K562 (cell line): Measurements from ENCODE around the gene LBR. TPM values are rescaled to one million over a fixed set of nuclear protein-coding genes. Genes with fewer than 3 reads are reported as not detected.

Experiments used
- ATAC-seq: fragments of 200-7000 bp; cut with Tn5 transposase; 3 replicates; pipeline ENCODE4 v1.9.1; 2020; ENCODE audit warnings: moderate library complexity
- BruUV-seq: library from RNA; stranded (reverse); fragments of 400-500 nt; replicated peaks from 2 replicates; lab custom pipeline; 2021; lab: Mats Ljungman, UMichigan
- CTCF ChIA-PET: fragments of 300-600 bp; formaldehyde crosslinking; extraction: SDS; loops from one replicate; lab custom pipeline; 2021; ENCODE audit warnings: low intra/inter-chr PET ratio; lab: Yijun Ruan, JAX
- POLR2A ChIA-PET: fragments of 300-600, 350-650 bp; sonication (Branson Sonifier 250); formaldehyde crosslinking; extraction: SDS; loops from one replicate; lab custom pipeline; 2021; ENCODE audit warnings: antibody characterized with exemption, inconsistent platforms; lab: Yijun Ruan, JAX
- DNase-seq, 4 experiments: peaks; one replicate each; pipeline versions ENCODE4 v3.0.0 to v3.0.0-alpha.2; 2011 to 2018; ENCODE audit warnings: low spot score in 3 of 4, mixed read lengths in 3 of 4; ENCODE audit errors: extremely low read depth in 1 of 4
- FAIRE-seq: peaks from 2 replicates; lab custom pipeline; 2011; peaks lifted over from hg19 to GRCh38; lab: Jason Lieb, UNC
- H2AFZ ChIP-seq: 2 replicates; pipeline ENCODE4 v1.6.0; 2011; ENCODE audit warnings: low read depth, low read length, control low read depth, inconsistent platforms
- H3K27ac ChIP-seq: fragments of 200-600 bp; 3 replicates; pipeline ENCODE4 v1.8.0; 2011; ENCODE audit warnings: low read depth, mild to moderate bottlenecking, control low read depth, inconsistent platforms, low read length, moderate library complexity, mixed read lengths; ENCODE audit errors: extremely low read depth
- H3K27me3 ChIP-seq, 2 experiments: fragments of 300-600 bp in 1 of 2; 2 replicates in 1 of 2; 3 replicates in 1 of 2; pipeline versions ENCODE4 v1.6.0 to v1.8.0; 2011; ENCODE audit warnings: inconsistent platforms in 2 of 2, low read length in 2 of 2, mild to moderate bottlenecking in 1 of 2, mixed read lengths in 1 of 2, moderate library complexity in 1 of 2; ENCODE audit not compliant: control insufficient read depth in 2 of 2, insufficient read depth in 2 of 2
- H3K36me3 ChIP-seq: fragments of 300-600 bp; 3 replicates; pipeline ENCODE4 v1.8.0; 2011; ENCODE audit warnings: mild to moderate bottlenecking, low read length, inconsistent platforms; ENCODE audit not compliant: control insufficient read depth, insufficient read depth
- H3K4me1 ChIP-seq, 2 experiments: fragments of 200-600 bp in 1 of 2; replicated peaks in 1 of 2; 2 replicates in 1 of 2; 3 replicates in 1 of 2; pipeline versions ENCODE4 v1.5.1 to v1.8.0; 2011; ENCODE audit warnings: inconsistent platforms in 2 of 2, low read length in 2 of 2, mild to moderate bottlenecking in 1 of 2, mixed read lengths in 1 of 2, moderate library complexity in 1 of 2; ENCODE audit not compliant: control insufficient read depth in 2 of 2, insufficient read depth in 2 of 2
- H3K4me2 ChIP-seq: 2 replicates; pipeline ENCODE4 v1.6.1; 2011; ENCODE audit warnings: low read length, control low read depth, inconsistent platforms, mixed read lengths; ENCODE audit not compliant: insufficient read depth
- H3K4me3 ChIP-seq: fragments of 200-600 bp; sonication (generic), shearing (Covaris generic); 2 replicates; pipeline ENCODE4 v1.5.1; 2016; ENCODE audit warnings: control low read depth, inconsistent platforms
- H3K79me2 ChIP-seq: fragments of 200-600 bp; 3 replicates; pipeline ENCODE4 v1.8.0; 2011; ENCODE audit warnings: low read length, inconsistent platforms; ENCODE audit not compliant: control insufficient read depth, insufficient read depth
- H3K9ac ChIP-seq, 2 experiments: 2 replicates each; pipeline versions ENCODE4 v1.6.0 to v1.6.1; 2011; ENCODE audit warnings: low read depth in 2 of 2, low read length in 2 of 2, control low read depth in 1 of 2, inconsistent platforms in 1 of 2, mild to moderate bottlenecking in 1 of 2, mixed read lengths in 1 of 2; ENCODE audit not compliant: insufficient read depth in 1 of 2
- H3K9me1 ChIP-seq: one replicate; pipeline ENCODE4 v1.6.0; 2011; ENCODE audit warnings: inconsistent platforms, mild to moderate bottlenecking, low read length, moderate library complexity; ENCODE audit not compliant: control insufficient read depth, insufficient read depth
- H3K9me3 ChIP-seq: replicated peaks from 2 replicates; pipeline ENCODE4 v1.5.1; 2011; ENCODE audit warnings: low read depth, low read length, inconsistent platforms; ENCODE audit not compliant: control insufficient read depth, insufficient read depth
- H4K20me1 ChIP-seq: replicated peaks from 2 replicates; pipeline ENCODE4 v1.6.1; 2011; ENCODE audit warnings: low read length, inconsistent platforms, mixed read lengths; ENCODE audit not compliant: control insufficient read depth, insufficient read depth
- COPS2 ChIP-seq: fragments of 450-650 bp; conservative IDR thresholded peaks from 2 replicates; pipeline ENCODE4 v1.6.1; 2016; ENCODE audit warnings: mild to moderate bottlenecking, moderate library complexity
- DLX4 ChIP-seq: fragments of 250-450 bp; sonication (Bioruptor Pico); IDR thresholded peaks from 2 replicates; pipeline ENCODE4 v1.6.1; 2021; ENCODE audit warnings: mild to moderate bottlenecking
- ETV1 ChIP-seq: fragments of 450-650 bp; conservative IDR thresholded peaks from 2 replicates; pipeline ENCODE4 v1.6.1; 2016; ENCODE audit warnings: missing genetic modification characterization, control low read depth, low read depth, missing compliant biosample characterization
- FOXA3 ChIP-seq, 2 experiments: fragments of 450-650 bp in 1 of 2; sonication (generic) in 1 of 2; formaldehyde crosslinking; IDR thresholded peaks in 1 of 2; conservative IDR thresholded peaks in 1 of 2; 2 replicates each; pipeline versions ENCODE4 v1.4.0 to v1.8.0; 2020 to 2022; ENCODE audit warnings: mild to moderate bottlenecking in 2 of 2, missing genetic modification reagents in 1 of 2
- GABPB2 ChIP-seq: fragments of 250-450 bp; sonication (Bioruptor Pico); conservative IDR thresholded peaks from 2 replicates; pipeline ENCODE4 v1.5.1; 2021; ENCODE audit warnings: mild to moderate bottlenecking
- HNRNPUL1 ChIP-seq: fragments of 200-400 bp; formaldehyde crosslinking; IDR thresholded peaks from 2 replicates; pipeline ENCODE4 v1.6.1; 2017; ENCODE audit warnings: low read length
- NCOA4 ChIP-seq: fragments of 450-650 bp; IDR thresholded peaks from 2 replicates; pipeline ENCODE4 v1.6.1; 2018; ENCODE audit warnings: mild to moderate bottlenecking; ENCODE audit not compliant: partially characterized antibody
- POLR2H ChIP-seq: IDR thresholded peaks from 2 replicates; pipeline ENCODE4 v1.6.1; 2016; ENCODE audit warnings: missing genetic modification characterization, low read depth, mild to moderate bottlenecking, control low read depth, missing compliant biosample characterization, moderate library complexity
- RBM25 ChIP-seq: fragments of 200-400 bp; formaldehyde crosslinking; IDR thresholded peaks from 2 replicates; pipeline ENCODE4 v1.6.1; 2018; ENCODE audit warnings: low read length, low read depth, moderate library complexity; ENCODE audit not compliant: severe bottlenecking
- SIRT6 ChIP-seq: IDR thresholded peaks from one replicate; pipeline ENCODE4 v1.6.1; 2012; ENCODE audit warnings: low read depth, mild to moderate bottlenecking, control low read depth, inconsistent platforms, low read length, moderate library complexity
- SNIP1 ChIP-seq: fragments of 450-650 bp; IDR thresholded peaks from 2 replicates; pipeline ENCODE4 v1.7.1; 2017; ENCODE audit warnings: low read depth, mild to moderate bottlenecking
- ZNF324 ChIP-seq: fragments of 250-450 bp; sonication (Bioruptor Pico); IDR thresholded peaks from 2 replicates; pipeline ENCODE4 v1.4.0; 2020; ENCODE audit warnings: mild to moderate bottlenecking
- WGBS: fragments of 100-300 bp; shearing (Covaris generic); methylation state at CpG from one replicate; pipeline ENCODE4 v1.1.6; 2016; ENCODE audit warnings: low coverage, mixed read lengths; ENCODE audit not compliant: insufficient coverage; ENCODE audit errors: missing lambda C conversion rate; 5-methylcytosine and 5-hydroxymethylcytosine counted together
- in situ Hi-C: fragments of 300-500 bp; cut with MboI; formaldehyde crosslinking; loops from 4 replicates; pipeline ENCODE4 v1.15.0; 2018; ENCODE audit warnings: inconsistent platforms, mixed read lengths
- intact Hi-C: fragments of 100-400 bp; cut with micrococcal nuclease; formaldehyde crosslinking; loops from 2 replicates; pipeline ENCODE4 v1.14.2; 2022
- polyA plus RNA-seq, 8 experiments: library from polyadenylated mRNA; depleted of rRNA in 4 of 8; stranded (reverse) in 5 of 8; unstranded in 3 of 8; fragments of >200 nt; fragmentation: Nextera tagmentation in 2 of 8; fragmentation: Illumina TruSeq in 1 of 8; extraction: Ambion mirVana in 2 of 8; extraction: Trizol in 1 of 8; gene quantifications; 2 replicates each; pipeline versions ENCODE4 v1.2.1 to v1.2.3, GENCODE V29; 2011 to 2014; ENCODE audit warnings: inconsistent platforms in 1 of 8, missing spikeins in 1 of 8
- total RNA-seq, 7 experiments: library from RNA; depleted of rRNA in 6 of 7; stranded (reverse); fragments of >200 nt in 6 of 7; fragmentation: Illumina TruSeq in 2 of 7; extraction: Trizol in 2 of 7; gene quantifications; 2 replicates each; pipeline versions ENCODE4 v1.2.1 to v1.2.3, GENCODE V29; 2011 to 2021; ENCODE audit warnings: low replicate concordance in 1 of 7
- TF ChIP-seq, protein P1 (sequence below): fragments of 450-650 bp; IDR thresholded peaks from one replicate; pipeline ENCODE4 v1.6.1; 2018; ENCODE audit warnings: mild to moderate bottlenecking, moderate library complexity; ENCODE audit not compliant: partially characterized antibody

The LBR gene
- total and polyA plus RNA-seq, 9 of the 15 experiments (the other 6 are each of a cell fraction or from before 2014, with no cell fraction given) = 102 to 229 (median 197) TPM

- no peak overlapping the region for H3K4me3 ChIP-seq
- H3K9me3 ChIP-seq = no peaks in the 10 kb centered on the region
- intact Hi-C loops (no loop called here), in situ Hi-C loops (no loop called here)
- no peaks in the 10 kb centered on the region for H4K20me1 ChIP-seq
- H3K4me1 ChIP-seq = no peaks in the 10 kb centered on the region
- peaks cover 0 to 3% of the 10 kb centered on the region in 2 experiments; a peak in 1 of 5 replicates for H3K27me3 ChIP-seq
- CTCF ChIA-PET = no interaction called here
- POLR2A ChIA-PET = interaction anchor here (0.5 to 3.1 kb wide), 8 partner anchors 10 to 388 kb away, joined by 3 to 10 read pairs (median 3); no protein-coding TSS in a partner anchor
- no peak overlapping the region for H3K27ac ChIP-seq
- H3K9me1 ChIP-seq = no peaks in the 10 kb centered on the region
- no peak for ATAC-seq
- FAIRE-seq = no peak
- no peaks in the 10 kb centered on the region for H3K36me3 ChIP-seq
- no peak for TF ChIP-seq ZNF324 (CRISPR knock-in tag)
- no peak for TF ChIP-seq ETV1
- TF ChIP-seq, protein P1, sequence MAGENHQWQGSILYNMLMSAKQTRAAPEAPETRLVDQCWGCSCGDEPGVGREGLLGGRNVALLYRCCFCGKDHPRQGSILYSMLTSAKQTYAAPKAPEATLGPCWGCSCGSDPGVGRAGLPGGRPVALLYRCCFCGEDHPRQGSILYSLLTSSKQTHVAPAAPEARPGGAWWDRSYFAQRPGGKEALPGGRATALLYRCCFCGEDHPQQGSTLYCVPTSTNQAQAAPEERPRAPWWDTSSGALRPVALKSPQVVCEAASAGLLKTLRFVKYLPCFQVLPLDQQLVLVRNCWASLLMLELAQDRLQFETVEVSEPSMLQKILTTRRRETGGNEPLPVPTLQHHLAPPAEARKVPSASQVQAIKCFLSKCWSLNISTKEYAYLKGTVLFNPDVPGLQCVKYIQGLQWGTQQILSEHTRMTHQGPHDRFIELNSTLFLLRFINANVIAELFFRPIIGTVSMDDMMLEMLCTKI = no peak
- no peak for TF ChIP-seq FOXA3 (CRISPR knock-in tag; conservative IDR thresholded peaks at IDR 0.05 in 1 of 2, IDR thresholded peaks at IDR 0.05 in 1 of 2)
- no peak for TF ChIP-seq POLR2H (tag)
- no peak for TF ChIP-seq SNIP1
- TF ChIP-seq GABPB2 = no peak
- no peak for TF ChIP-seq NCOA4
- TF ChIP-seq COPS2 = no peak
- no peak for TF ChIP-seq RBM25
- TF ChIP-seq DLX4 (CRISPR knock-in tag) = no peak
- no peak for TF ChIP-seq HNRNPUL1
- no peak for TF ChIP-seq SIRT6
- no peak overlapping the region for H3K4me2 ChIP-seq
- 7% methylated on average over 4 of the region's 4 CpGs for WGBS
- no peaks in the 10 kb centered on the region for H3K79me2 ChIP-seq
- H2AFZ ChIP-seq = no peak overlapping the region
- BruUV-seq = no TSS peak
- H3K9ac ChIP-seq = no peak overlapping the region
- no peak for DNase-seq
Observed at GRCh38 chr1:225389843-225390242, 38.0 kb downstream of the LBR start.
